ACHN (cell line): ENCODE data around the gene MCFD2.

Source experiments
- DNase-seq: peaks from one replicate; pipeline ENCODE4 v3.0.0-alpha.2; 2015
- in situ Hi-C: cut with HindIII; loops from 2 replicates; pipeline ENCODE4 v1.10.0; 2017; ENCODE audit warnings: low sequenced_read_pairs, low pct_ligation_motif_present, low pct_unique_long_range_greater_than_20kb

Gene MCFD2

GRCh38 chr2:46942891-46943626 is 27.5 kb upstream of the MCFD2 start:
- no peak for DNase-seq
- in situ Hi-C loops = no loop called here

GRCh38 chr2:46942143-46942526 is 26.5 kb upstream of the MCFD2 start:
- in situ Hi-C loops = no loop called here
- peak; percentile 33 for DNase-seq

GRCh38 chr2:46939626-46940359 is 24.2 kb upstream of the MCFD2 start:
- peak; percentile 16 for DNase-seq
- in situ Hi-C loops = no loop called here

- in situ Hi-C loops = no loop called here
- DNase-seq = no peak
These were observed 21.9 kb upstream of the MCFD2 start for GRCh38 chr2:46937471-46937901.

GRCh38 chr2:46936566-46936965 is 21.0 kb upstream of the MCFD2 start:
- in situ Hi-C loops = no loop called here

GRCh38 chr2:46935071-46935470 is 19.5 kb upstream of the MCFD2 start:
- no peak for DNase-seq
- in situ Hi-C loops = no loop called here

More at GRCh38 chr2:46936566-46936965, 21.0 kb upstream of the MCFD2 start:
- DNase-seq = no peak

- in situ Hi-C loops = no loop called here
- no peak for DNase-seq
These were observed 14.0 kb upstream of the MCFD2 start for GRCh38 chr2:46929612-46930011.

- in situ Hi-C loops = no loop called here
- no peak for DNase-seq
These were observed 11.3 kb upstream of the MCFD2 start for GRCh38 chr2:46926863-46927262.

- in situ Hi-C loops = no loop called here
- DNase-seq = no peak
These were observed 10.1 kb upstream of the MCFD2 start for GRCh38 chr2:46925474-46926351.

- in situ Hi-C loops = no loop called here
- DNase-seq = no peak
These were observed 9.0 kb upstream of the MCFD2 start for GRCh38 chr2:46924608-46925007.

- no peak for DNase-seq
- in situ Hi-C loops = no loop called here
These were observed 8.4 kb upstream of the MCFD2 start for GRCh38 chr2:46924038-46924437.

- in situ Hi-C loops = no loop called here
- no peak for DNase-seq
These were observed 7.5 kb upstream of the MCFD2 start for GRCh38 chr2:46923041-46923528.

- no peak for DNase-seq
- in situ Hi-C loops = no loop called here
These were observed 7.0 kb upstream of the MCFD2 start for GRCh38 chr2:46922606-46923005.

- no peak for DNase-seq
- in situ Hi-C loops = no loop called here
These were observed 6.3 kb upstream of the MCFD2 start for GRCh38 chr2:46921676-46922448.

GRCh38 chr2:46917628-46918027 is 2.0 kb upstream of the MCFD2 start:
- in situ Hi-C loops = no loop called here
- no peak for DNase-seq

- in situ Hi-C loops = no loop called here
- DNase-seq = peak; percentile 87
These were observed 415 bp upstream of the MCFD2 start for GRCh38 chr2:46915811-46916630.

- in situ Hi-C loops = no loop called here
- DNase-seq = no peak
These were observed 902 bp downstream of the MCFD2 start for GRCh38 chr2:46914578-46915230.
